Liver (tissue), 9 donors: Measurements from ENCODE around the gene FREM1. TPM values are rescaled to one million over a fixed set of nuclear protein-coding genes. Genes with fewer than 3 reads are reported as not detected.

Experiments
- DNase-seq: peaks from one replicate; pipeline ENCODE4 v3.0.0-alpha.2; 2017; ENCODE audit warnings: low spot score
- H3K27ac ChIP-seq, 2 donors: one replicate each; pipeline ENCODE4 v1.7.0; 2013; ENCODE audit warnings: inconsistent platforms in 2 of 2, low read length in 2 of 2, control low read depth in 1 of 2, low read depth in 1 of 2, mild to moderate bottlenecking in 1 of 2
- H3K27me3 ChIP-seq, 4 donors: one replicate each; pipeline versions ENCODE4 v1.6.1 to v1.7.0; 2013; ENCODE audit warnings: low read length in 3 of 4, inconsistent platforms in 1 of 4, mild to moderate bottlenecking in 1 of 4, moderate library complexity in 1 of 4; ENCODE audit not compliant: control insufficient read depth in 4 of 4, insufficient read depth in 4 of 4
- H3K36me3 ChIP-seq, 4 donors: one replicate each; pipeline versions ENCODE4 v1.6.1 to v1.7.0; 2013; ENCODE audit warnings: low read length in 3 of 4, mild to moderate bottlenecking in 3 of 4, low read depth in 1 of 4, moderate library complexity in 1 of 4; ENCODE audit not compliant: control insufficient read depth in 4 of 4, insufficient read depth in 3 of 4
- H3K4me1 ChIP-seq, 4 donors: one replicate each; pipeline versions ENCODE4 v1.6.1 to v1.7.0; 2013; ENCODE audit warnings: low read length in 3 of 4, mild to moderate bottlenecking in 3 of 4, moderate library complexity in 1 of 4; ENCODE audit not compliant: control insufficient read depth in 4 of 4, insufficient read depth in 4 of 4
- H3K4me3 ChIP-seq, 3 donors: one replicate each; pipeline versions ENCODE4 v1.6.1 to v1.7.0; 2013; ENCODE audit warnings: low read length in 3 of 3, control low read depth in 1 of 3, low read depth in 1 of 3, mild to moderate bottlenecking in 1 of 3
- H3K9ac ChIP-seq, 2 donors: one replicate each; pipeline ENCODE4 v1.7.0; 2013; ENCODE audit warnings: low read length in 2 of 2, mild to moderate bottlenecking in 2 of 2, moderate library complexity in 2 of 2, control low read depth in 1 of 2, low read depth in 1 of 2
- H3K9me3 ChIP-seq, 4 donors: one replicate each; pipeline versions ENCODE4 v1.6.1 to v1.7.0; 2013; ENCODE audit warnings: low read length in 3 of 4; ENCODE audit not compliant: control insufficient read depth in 4 of 4
- FOXA1 ChIP-seq: IDR thresholded peaks from 2 replicates; pipeline ENCODE4 v1.6.1; 2016; ENCODE audit warnings: antibody characterized with exemption
- FOXA2 ChIP-seq: IDR thresholded peaks from 2 replicates; pipeline ENCODE4 v1.6.1; 2016; ENCODE audit warnings: antibody characterized with exemption
- GABPA ChIP-seq, 2 donors: IDR thresholded peaks in 1 of 2; conservative IDR thresholded peaks in 1 of 2; 2 replicates each; pipeline ENCODE4 v1.6.1; 2016; ENCODE audit warnings: antibody characterized with exemption in 2 of 2, mild to moderate bottlenecking in 1 of 2, moderate library complexity in 1 of 2
- HNF4A ChIP-seq, 2 donors: conservative IDR thresholded peaks; 2 replicates each; pipeline ENCODE4 v1.6.1; 2016; ENCODE audit warnings: antibody characterized with exemption in 2 of 2, mild to moderate bottlenecking in 2 of 2
- HNF4G ChIP-seq: IDR thresholded peaks from 2 replicates; pipeline ENCODE4 v1.6.1; 2016; ENCODE audit warnings: antibody characterized with exemption
- MAX ChIP-seq: IDR thresholded peaks from 2 replicates; pipeline ENCODE4 v1.6.1; 2016; ENCODE audit warnings: antibody characterized with exemption
- RAD21 ChIP-seq, 2 donors: IDR thresholded peaks; 2 replicates each; pipeline ENCODE4 v1.6.1; 2016; ENCODE audit warnings: antibody characterized with exemption in 2 of 2, mild to moderate bottlenecking in 2 of 2
- RXRA ChIP-seq, 2 donors: IDR thresholded peaks; 2 replicates each; pipeline ENCODE4 v1.6.1; 2017 to 2018; ENCODE audit warnings: antibody characterized with exemption in 2 of 2, mild to moderate bottlenecking in 1 of 2
- SP1 ChIP-seq: IDR thresholded peaks from 2 replicates; pipeline ENCODE4 v1.6.1; 2018; ENCODE audit warnings: antibody characterized with exemption, mild to moderate bottlenecking
- TAF1 ChIP-seq: conservative IDR thresholded peaks from 2 replicates; pipeline ENCODE4 v1.6.1; 2016; ENCODE audit warnings: antibody characterized with exemption, mild to moderate bottlenecking
- YY1 ChIP-seq: IDR thresholded peaks from 2 replicates; pipeline ENCODE4 v1.6.1; 2016; ENCODE audit warnings: antibody characterized with exemption, mild to moderate bottlenecking
- WGBS: extraction: QIAGEN DNeasy Blood & Tissue Kit; methylation state at CpG from one replicate; pipeline ENCODE4 v1.1.7; 2013; 5-methylcytosine and 5-hydroxymethylcytosine counted together
- polyA plus RNA-seq, 2 donors: library from polyadenylated mRNA; stranded (reverse) in 1 of 2; unstranded in 1 of 2; fragments of 200-250 nt in 1 of 2; fragments of >200 nt in 1 of 2; fragmentation: Nextera tagmentation in 1 of 2; extraction: Ambion mirVana in 1 of 2; gene quantifications; one replicate each; pipeline versions ENCODE4 v1.2.1 to v1.2.3, GENCODE V29; 2013 to 2015
- total RNA-seq, 2 donors: library from RNA; depleted of rRNA; stranded (reverse); fragments of >200 nt; gene quantifications; one replicate each; pipeline ENCODE4 v1.2.3, GENCODE V29; 2014
- TF ChIP-seq, protein P1 (sequence below): IDR thresholded peaks from 2 replicates; pipeline ENCODE4 v1.6.1; 2016; ENCODE audit warnings: antibody characterized with exemption
- TF ChIP-seq, protein P2 (sequence below): IDR thresholded peaks from 2 replicates; pipeline ENCODE4 v1.6.1; 2016; ENCODE audit warnings: antibody characterized with exemption
- TF ChIP-seq, protein P3 (sequence below): fragments of 150-350 bp; IDR thresholded peaks from 2 replicates; pipeline ENCODE4 v1.5.1; 2017; ENCODE audit warnings: improper control_type of control experiment, low read depth, low read length; ENCODE audit not compliant: missing input control
- donor health status: healthy.
- donor health status: healthy.
- donor health status: healthy.
- donor health status: healthy.
- donor health status: healthy.

Gene FREM1
- total RNA-seq (1 to 10 TPM; 1.4 to 4.7 TPM), polyA plus RNA-seq (under 1 TPM; 0.39 to 0.81 TPM)

GRCh38 chr9:14909961-14910805 lies at the start of gene FREM1:
Gene FREM1, minus strand, starts transcription at chr9:14910428. Its CDS starts 41,451 bp downstream, at chr9:14868977.
- H3K4me3 ChIP-seq: peak within 1 kb of the TSS in 1 of 3 donors; percentile 3
- H3K36me3 ChIP-seq: no peaks in the 10 kb centered on the region
- no peak within 1 kb of the TSS for H3K9ac ChIP-seq
- peak within 1 kb of the TSS in 1 of 2 donors; percentile 41 for H3K27ac ChIP-seq
- TF ChIP-seq, protein P1, sequence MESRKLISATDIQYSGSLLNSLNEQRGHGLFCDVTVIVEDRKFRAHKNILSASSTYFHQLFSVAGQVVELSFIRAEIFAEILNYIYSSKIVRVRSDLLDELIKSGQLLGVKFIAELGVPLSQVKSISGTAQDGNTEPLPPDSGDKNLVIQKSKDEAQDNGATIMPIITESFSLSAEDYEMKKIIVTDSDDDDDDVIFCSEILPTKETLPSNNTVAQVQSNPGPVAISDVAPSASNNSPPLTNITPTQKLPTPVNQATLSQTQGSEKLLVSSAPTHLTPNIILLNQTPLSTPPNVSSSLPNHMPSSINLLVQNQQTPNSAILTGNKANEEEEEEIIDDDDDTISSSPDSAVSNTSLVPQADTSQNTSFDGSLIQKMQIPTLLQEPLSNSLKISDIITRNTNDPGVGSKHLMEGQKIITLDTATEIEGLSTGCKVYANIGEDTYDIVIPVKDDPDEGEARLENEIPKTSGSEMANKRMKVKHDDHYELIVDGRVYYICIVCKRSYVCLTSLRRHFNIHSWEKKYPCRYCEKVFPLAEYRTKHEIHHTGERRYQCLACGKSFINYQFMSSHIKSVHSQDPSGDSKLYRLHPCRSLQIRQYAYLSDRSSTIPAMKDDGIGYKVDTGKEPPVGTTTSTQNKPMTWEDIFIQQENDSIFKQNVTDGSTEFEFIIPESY: no peak
- TF ChIP-seq FOXA2 (no peak), GABPA (IDR thresholded peaks at IDR 0.05 in 1 of 2, conservative IDR thresholded peaks at IDR 0.05 in 1 of 2) (no peak), FOXA1 (no peak), MAX (no peak), RXRA (IDR thresholded peaks at IDR 0.05) (no peak), YY1 (no peak), RAD21 (IDR thresholded peaks at IDR 0.05) (no peak), SP1 (no peak), HNF4A (conservative IDR thresholded peaks at IDR 0.05) (no peak), HNF4G (no peak), TAF1 (no peak)
- TF ChIP-seq, protein P2, sequence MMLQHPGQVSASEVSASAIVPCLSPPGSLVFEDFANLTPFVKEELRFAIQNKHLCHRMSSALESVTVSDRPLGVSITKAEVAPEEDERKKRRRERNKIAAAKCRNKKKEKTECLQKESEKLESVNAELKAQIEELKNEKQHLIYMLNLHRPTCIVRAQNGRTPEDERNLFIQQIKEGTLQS: no peak
- TF ChIP-seq, protein P3, sequence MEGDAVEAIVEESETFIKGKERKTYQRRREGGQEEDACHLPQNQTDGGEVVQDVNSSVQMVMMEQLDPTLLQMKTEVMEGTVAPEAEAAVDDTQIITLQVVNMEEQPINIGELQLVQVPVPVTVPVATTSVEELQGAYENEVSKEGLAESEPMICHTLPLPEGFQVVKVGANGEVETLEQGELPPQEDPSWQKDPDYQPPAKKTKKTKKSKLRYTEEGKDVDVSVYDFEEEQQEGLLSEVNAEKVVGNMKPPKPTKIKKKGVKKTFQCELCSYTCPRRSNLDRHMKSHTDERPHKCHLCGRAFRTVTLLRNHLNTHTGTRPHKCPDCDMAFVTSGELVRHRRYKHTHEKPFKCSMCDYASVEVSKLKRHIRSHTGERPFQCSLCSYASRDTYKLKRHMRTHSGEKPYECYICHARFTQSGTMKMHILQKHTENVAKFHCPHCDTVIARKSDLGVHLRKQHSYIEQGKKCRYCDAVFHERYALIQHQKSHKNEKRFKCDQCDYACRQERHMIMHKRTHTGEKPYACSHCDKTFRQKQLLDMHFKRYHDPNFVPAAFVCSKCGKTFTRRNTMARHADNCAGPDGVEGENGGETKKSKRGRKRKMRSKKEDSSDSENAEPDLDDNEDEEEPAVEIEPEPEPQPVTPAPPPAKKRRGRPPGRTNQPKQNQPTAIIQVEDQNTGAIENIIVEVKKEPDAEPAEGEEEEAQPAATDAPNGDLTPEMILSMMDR: no peak
- peaks cover 0 to 3% (median 0%) of the 10 kb centered on the region in 4 donors for H3K27me3 ChIP-seq
- WGBS: 35% methylated on average over 18 of the region's 18 CpGs
- peak; percentile 46 for DNase-seq
- H3K4me1 ChIP-seq: no peaks in the 10 kb centered on the region
- no peaks in the 10 kb centered on the region for H3K9me3 ChIP-seq

GRCh38 chr9:14958989-14959388 lies 48.8 kb upstream of the FREM1 start:
- DNase-seq: no peak
- Histone ChIP-seq H3K9ac (no peak overlapping the region), H3K36me3 (no peaks in the 10 kb centered on the region), H3K27ac (no peak overlapping the region), H3K27me3 (no peaks in the 10 kb centered on the region), H3K9me3 (no peaks in the 10 kb centered on the region), H3K4me1 (no peaks in the 10 kb centered on the region), H3K4me3 (no peak overlapping the region)
- TF ChIP-seq, protein P2: no peak
- TF ChIP-seq FOXA2: no peak
- no peak for TF ChIP-seq TAF1
- TF ChIP-seq, protein P3: no peak
